GM18867 (cell line): Measurements from ENCODE around the gene OTUD7B.
"Not testable (repeated sequence)": the region's sequence is repeated elsewhere in the genome, so short reads cannot be mapped to it uniquely, and the experiment has no call there.

Source experiments
- ATAC-seq: cut with Tn5 transposase; IDR thresholded peaks from one replicate; pipeline ENCODE4 v1.9.1; 2021; ENCODE audit warnings: mild to moderate bottlenecking, moderate library complexity; ENCODE audit not compliant: unreplicated experiment

OTUD7B gene

GRCh38 chr1:150010393-150011115, at the start of gene OTUD7B:
OTUD7B (minus strand) TSS chr1:150010726; CDS start chr1:149977510, 33,216 bp downstream.
- peak; percentile 83 for ATAC-seq

- no peak for ATAC-seq
Measured at GRCh38 chr1:150060260-150060659, 49.7 kb upstream of the OTUD7B start.

GRCh38 chr1:150056407-150056806, 45.9 kb upstream of the OTUD7B start:
- no peak for ATAC-seq

GRCh38 chr1:150055507-150055906, 45.0 kb upstream of the OTUD7B start:
- not testable (repeated sequence) for ATAC-seq

- no peak for ATAC-seq
Measured at GRCh38 chr1:150053926-150054325, 43.4 kb upstream of the OTUD7B start.

- not testable (repeated sequence) for ATAC-seq
Measured at GRCh38 chr1:150051905-150052412, 41.4 kb upstream of the OTUD7B start.

GRCh38 chr1:150051089-150051373, 40.5 kb upstream of the OTUD7B start:
- no peak for ATAC-seq

- no peak for ATAC-seq
Measured at GRCh38 chr1:150049926-150050325, 39.4 kb upstream of the OTUD7B start.

GRCh38 chr1:150034336-150034735, 23.8 kb upstream of the OTUD7B start:
- no peak for ATAC-seq

GRCh38 chr1:150028322-150028721, 17.8 kb upstream of the OTUD7B start:
- no peak for ATAC-seq

- ATAC-seq = no peak
Measured at GRCh38 chr1:150024156-150024555, 13.6 kb upstream of the OTUD7B start.

GRCh38 chr1:150022357-150022756, 11.8 kb upstream of the OTUD7B start:
- no peak for ATAC-seq

- no peak for ATAC-seq
Measured at GRCh38 chr1:150021191-150021694, 10.7 kb upstream of the OTUD7B start.

- no peak for ATAC-seq
Measured at GRCh38 chr1:150020711-150021110, 10.2 kb upstream of the OTUD7B start.

GRCh38 chr1:150018165-150018564, 7.6 kb upstream of the OTUD7B start:
- no peak for ATAC-seq

- ATAC-seq = no peak
Measured at GRCh38 chr1:150017206-150017750, 6.8 kb upstream of the OTUD7B start.

- no peak for ATAC-seq
Measured at GRCh38 chr1:150015651-150016131, 5.2 kb upstream of the OTUD7B start.

- no peak for ATAC-seq
Measured at GRCh38 chr1:150012611-150013010, 2.1 kb upstream of the OTUD7B start.

- peak; percentile 18 for ATAC-seq
Measured at GRCh38 chr1:150009604-150010392, 728 bp downstream of the OTUD7B start.

GRCh38 chr1:150008699-150009098, 1.8 kb downstream of the OTUD7B start:
- no peak for ATAC-seq

GRCh38 chr1:150006881-150007421, 3.6 kb downstream of the OTUD7B start:
- ATAC-seq = no peak
